ENCODE results near the gene PDCD6IP. TPM values are rescaled to one million over a fixed set of nuclear protein-coding genes. Genes with fewer than 3 reads are reported as not detected.
"Not testable (repeated sequence)": the region's sequence is repeated elsewhere in the genome, so short reads cannot be mapped to it uniquely, and the experiment has no call there.

PDCD6IP gene
- total and polyA plus RNA-seq, 7 donors, result 30.6 to 152 (median 116) TPM

DNA sequence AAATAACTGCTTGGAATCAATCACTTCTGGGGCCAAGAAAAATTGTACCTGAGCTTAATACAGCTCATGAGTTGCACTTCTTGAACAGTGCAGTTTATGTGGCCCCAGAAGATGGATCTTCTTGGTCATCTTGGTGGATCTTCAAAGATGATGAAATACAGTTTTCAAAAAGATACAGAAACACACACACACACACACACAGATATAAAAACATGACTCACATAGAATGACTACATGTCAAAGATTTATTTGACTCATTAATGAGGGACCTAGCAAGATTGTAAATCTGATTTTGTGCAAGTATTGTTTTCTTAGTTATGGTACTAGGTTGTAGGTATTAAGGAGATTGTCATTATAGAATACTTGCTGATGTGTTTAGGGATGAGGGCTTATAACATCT, 32.6 kb downstream of the PDCD6IP start:
- TF ChIP-seq, protein P1, sequence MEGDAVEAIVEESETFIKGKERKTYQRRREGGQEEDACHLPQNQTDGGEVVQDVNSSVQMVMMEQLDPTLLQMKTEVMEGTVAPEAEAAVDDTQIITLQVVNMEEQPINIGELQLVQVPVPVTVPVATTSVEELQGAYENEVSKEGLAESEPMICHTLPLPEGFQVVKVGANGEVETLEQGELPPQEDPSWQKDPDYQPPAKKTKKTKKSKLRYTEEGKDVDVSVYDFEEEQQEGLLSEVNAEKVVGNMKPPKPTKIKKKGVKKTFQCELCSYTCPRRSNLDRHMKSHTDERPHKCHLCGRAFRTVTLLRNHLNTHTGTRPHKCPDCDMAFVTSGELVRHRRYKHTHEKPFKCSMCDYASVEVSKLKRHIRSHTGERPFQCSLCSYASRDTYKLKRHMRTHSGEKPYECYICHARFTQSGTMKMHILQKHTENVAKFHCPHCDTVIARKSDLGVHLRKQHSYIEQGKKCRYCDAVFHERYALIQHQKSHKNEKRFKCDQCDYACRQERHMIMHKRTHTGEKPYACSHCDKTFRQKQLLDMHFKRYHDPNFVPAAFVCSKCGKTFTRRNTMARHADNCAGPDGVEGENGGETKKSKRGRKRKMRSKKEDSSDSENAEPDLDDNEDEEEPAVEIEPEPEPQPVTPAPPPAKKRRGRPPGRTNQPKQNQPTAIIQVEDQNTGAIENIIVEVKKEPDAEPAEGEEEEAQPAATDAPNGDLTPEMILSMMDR (IDR thresholded peaks at IDR 0.05), result no peak

DNA sequence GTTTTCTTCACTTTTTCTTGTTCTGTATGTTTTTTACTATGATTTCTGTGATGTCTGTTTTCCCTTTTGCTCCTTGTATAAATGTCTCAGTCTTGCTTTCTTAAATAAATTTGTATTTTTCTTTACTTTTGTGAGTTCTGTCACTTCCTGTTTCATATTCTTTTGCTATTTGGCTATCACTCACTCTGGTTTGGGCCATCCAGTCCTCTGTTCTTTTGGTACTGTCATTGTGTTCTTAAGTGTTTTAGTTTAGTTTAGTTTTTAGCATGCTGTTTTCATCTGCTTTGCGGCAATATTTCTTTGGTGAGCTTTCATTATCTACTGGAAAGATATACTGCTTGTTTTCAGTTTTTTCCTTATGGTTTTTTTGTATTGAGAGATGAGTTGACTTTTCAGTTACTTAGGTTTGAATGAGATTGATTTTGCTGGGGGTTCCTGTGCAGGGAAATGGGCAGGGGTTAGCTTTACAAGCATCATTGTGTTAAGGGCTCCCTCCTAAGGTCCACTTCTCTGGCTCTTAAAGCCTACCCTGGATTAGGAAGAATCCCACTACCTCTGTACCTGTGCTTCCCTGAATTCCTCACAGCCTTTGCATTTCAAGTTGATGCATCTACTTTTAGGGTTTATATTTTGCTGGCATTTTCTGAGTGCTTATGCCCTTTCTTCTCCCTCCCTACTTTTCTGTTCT, 35.1 kb downstream of the PDCD6IP start:
- H3K9me3 ChIP-seq, result no peaks in the 10 kb centered on the region
- WGBS, 3 donors, result 96 to 100% (median 100%) methylated on average over 1 of the region's 1 CpG
- TF ChIP-seq, protein P1 (IDR thresholded peaks at IDR 0.05), result no peak
- no peak overlapping the region for H3K4me3 ChIP-seq
- intact Hi-C loops (cut with DNase I), result no loop called here
- ATAC-seq, result no peak
- no peaks in the 10 kb centered on the region for H3K4me1 ChIP-seq
- peaks cover 0 to 75% of the 10 kb centered on the region in 2 donors for H3K36me3 ChIP-seq (ENCODE audit: insufficient read depth in 1 of 2, low read depth in 1 of 2)
- DNase-seq, result no peak
- H3K27ac ChIP-seq, result no peak overlapping the region
- no peaks in the 10 kb centered on the region for H3K27me3 ChIP-seq (ENCODE audit: insufficient read depth in 3 of 3, low read length in 2 of 3)

More for the DNA sequence above, 32.6 kb downstream of the PDCD6IP start:
- no peak for DNase-seq
- no peak overlapping the region for H3K27ac ChIP-seq
- no peaks in the 10 kb centered on the region for H3K4me1 ChIP-seq
- H3K4me3 ChIP-seq, result no peak overlapping the region
- intact Hi-C loops (cut with DNase I), result no loop called here
- H3K36me3 ChIP-seq (ENCODE audit: insufficient read depth in 1 of 2, low read depth in 1 of 2), result peaks cover 0 to 75% of the 10 kb centered on the region in 2 donors
- no peaks in the 10 kb centered on the region for H3K9me3 ChIP-seq
- ATAC-seq, result no peak
- no peaks in the 10 kb centered on the region for H3K27me3 ChIP-seq (ENCODE audit: insufficient read depth in 3 of 3, low read length in 2 of 3)

DNA sequence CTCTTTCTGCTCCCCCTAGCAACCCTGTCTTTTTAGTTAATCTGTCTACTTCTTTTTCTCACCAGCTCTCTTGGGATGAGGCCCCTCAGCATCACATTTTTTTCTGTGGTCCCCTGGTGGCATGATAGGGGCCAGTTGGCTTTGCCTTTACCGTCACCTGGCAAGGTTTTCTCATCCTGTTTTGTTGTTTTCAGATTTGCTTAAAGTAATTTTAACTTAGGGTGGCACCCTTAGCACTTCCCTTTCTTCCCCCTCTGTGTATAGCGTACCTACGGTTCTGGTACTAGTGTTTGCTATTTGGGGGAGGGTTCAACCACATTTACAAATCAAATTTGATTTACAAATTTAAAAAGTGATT, 35.6 kb downstream of the PDCD6IP start:
- Histone ChIP-seq H3K4me1 (no peaks in the 10 kb centered on the region), H3K27me3 (ENCODE audit: insufficient read depth in 3 of 3, low read length in 2 of 3) (no peaks in the 10 kb centered on the region), H3K27ac (no peak overlapping the region), H3K4me3 (no peak overlapping the region), H3K36me3 (ENCODE audit: insufficient read depth in 1 of 2, low read depth in 1 of 2) (peaks cover 0 to 75% of the 10 kb centered on the region in 2 donors), H3K9me3 (no peaks in the 10 kb centered on the region)
- no peak for ATAC-seq
- intact Hi-C loops (cut with DNase I), result no loop called here
- TF ChIP-seq, protein P1 (IDR thresholded peaks at IDR 0.05), result no peak
- DNase-seq, result no peak
- 80 to 90% (median 86%) methylated on average over 3 of the region's 3 CpGs for WGBS, 3 donors

DNA sequence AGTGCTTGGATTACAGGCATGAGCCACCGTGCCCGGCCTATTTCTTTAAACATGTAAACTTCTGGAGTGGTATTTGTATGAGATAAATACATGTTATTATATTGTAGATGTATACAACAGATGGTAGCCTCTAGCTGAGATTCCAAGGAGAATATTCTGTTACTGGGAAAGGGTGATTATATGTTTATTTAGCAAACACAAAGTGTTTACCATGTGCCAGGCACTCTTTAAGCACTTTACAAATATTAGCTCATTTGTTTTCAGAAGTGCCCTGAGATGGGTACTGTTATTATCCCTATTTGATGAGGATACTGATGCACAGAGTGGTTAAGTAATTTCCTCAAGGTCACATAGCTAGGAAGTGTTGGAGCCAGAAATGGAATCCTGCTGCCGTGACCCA, 38.8 kb downstream of the PDCD6IP start:
- WGBS, 3 donors, result 94 to 98% (median 96%) methylated on average over 2 to 3 of the region's 3 CpGs
- DNase-seq; H3K4me3 ChIP-seq; intact Hi-C loops (cut with DNase I); ATAC-seq; H3K27me3 ChIP-seq (ENCODE audit: insufficient read depth in 3 of 3, low read length in 2 of 3); H3K9me3 ChIP-seq; H3K4me1 ChIP-seq; H3K27ac ChIP-seq: not testable (repeated sequence)
- peaks cover 0 to 75% of the 10 kb centered on the region in 2 donors for H3K36me3 ChIP-seq (ENCODE audit: insufficient read depth in 1 of 2, low read depth in 1 of 2)

DNA sequence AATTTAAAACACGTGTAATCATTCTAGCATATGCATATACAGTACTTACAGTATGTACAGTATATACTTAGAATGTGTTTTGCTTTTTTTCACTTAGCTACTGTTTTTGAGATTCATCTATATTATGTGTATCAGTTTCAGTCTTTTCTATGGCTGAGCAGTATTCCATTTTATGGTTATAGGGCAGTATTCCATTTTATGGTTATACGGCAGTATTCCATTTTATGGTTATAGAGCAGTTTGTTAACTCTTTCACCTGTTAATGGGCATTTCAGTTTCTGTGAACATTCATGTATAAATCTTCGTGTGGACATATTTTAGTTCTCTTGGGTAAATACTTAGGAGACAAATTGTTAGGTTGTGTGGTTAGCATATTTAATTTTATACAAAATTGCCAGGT, 40.9 kb downstream of the PDCD6IP start:
- Histone ChIP-seq H3K36me3 (ENCODE audit: insufficient read depth in 1 of 2, low read depth in 1 of 2) (peaks cover 3 to 92% of the 10 kb centered on the region in 2 donors), H3K27me3 (ENCODE audit: insufficient read depth in 3 of 3, low read length in 2 of 3) (no peaks in the 10 kb centered on the region), H3K9me3 (no peaks in the 10 kb centered on the region), H3K4me3 (no peak overlapping the region), H3K27ac (no peak overlapping the region), H3K4me1 (no peaks in the 10 kb centered on the region)
- WGBS, 3 donors, result 84 to 91% (median 87%) methylated on average over 3 of the region's 3 CpGs
- ATAC-seq, result no peak
- no peak for DNase-seq
- TF ChIP-seq, protein P1 (IDR thresholded peaks at IDR 0.05), result no peak
- intact Hi-C loops (cut with DNase I), result no loop called here

All from psoas muscle (tissue), 8 donors.